Left lung (tissue), 10 donors: ENCODE measurements around the gene SPATA6. TPM values are rescaled to one million over a fixed set of nuclear protein-coding genes. Genes with fewer than 3 reads are reported as not detected.
"Not testable (repeated sequence)": the region's sequence is repeated elsewhere in the genome, so short reads cannot be mapped to it uniquely, and the experiment has no call there.

ENCODE experiments used
- ATAC-seq: fragments of 200-7000 bp; cut with Tn5 transposase; one replicate; pipeline ENCODE4 v1.9.1; 2020; ENCODE audit warnings: moderate library complexity
- DNase-seq, 4 donors: peaks; one replicate each; pipeline ENCODE4 v3.0.0-alpha.2; 2013 to 2020
- H3K27ac ChIP-seq, 2 donors: fragments of 200-600 bp; sonication (generic) in 1 of 2; one replicate each; pipeline versions ENCODE4 v1.5.0 to v1.8.0; 2020 to 2021
- H3K27me3 ChIP-seq, 2 donors: fragments of 200-600 bp; sonication (generic) in 1 of 2; one replicate each; pipeline versions ENCODE4 v1.5.0 to v1.8.0; 2020 to 2021
- H3K36me3 ChIP-seq, 2 donors: fragments of 200-600 bp; sonication (generic) in 1 of 2; one replicate each; pipeline versions ENCODE4 v1.5.0 to v1.8.0; 2020 to 2021
- H3K4me1 ChIP-seq, 2 donors: fragments of 200-600 bp; one replicate each; pipeline ENCODE4 v1.8.0; 2021
- H3K4me3 ChIP-seq, 2 donors: fragments of 200-600 bp; sonication (generic) in 1 of 2; one replicate each; pipeline versions ENCODE4 v1.5.0 to v1.8.0; 2020 to 2021; ENCODE audit warnings: mild to moderate bottlenecking in 1 of 2
- H3K9me3 ChIP-seq, 2 donors: fragments of 200-600 bp; sonication (generic) in 1 of 2; one replicate each; pipeline versions ENCODE4 v1.5.0 to v1.8.0; 2020 to 2021
- CTCF ChIP-seq, 2 donors: fragments of 200-600 bp; sonication (generic) in 1 of 2; IDR thresholded peaks; one replicate each; pipeline versions ENCODE4 v1.5.0 to v1.8.0; 2021; ENCODE audit warnings: antibody characterized with exemption in 2 of 2
- intact Hi-C, 2 donors: fragments of 100-400 bp; cut with DNase I; formaldehyde crosslinking; loops; one replicate each; pipeline versions ENCODE4 v1.11.2 to v1.14.2; 2022
- polyA plus RNA-seq, 6 donors: library from polyadenylated mRNA; unstranded; fragments of 120-200 nt; gene quantifications; one replicate each; pipeline ENCODE4 v1.2.1, GENCODE V29; 2013; ENCODE audit not compliant: insufficient read length in 6 of 6
- total RNA-seq, 2 donors: library from RNA; stranded (reverse); fragmentation: NEBNext Ultra II Directional; extraction: Animal tissue kit (Norgen Biotek cat#: 25700); gene quantifications; one replicate each; pipeline ENCODE4 v1.2.1, GENCODE V29; 2021
- donor health status: DM: no; HTN: yes; CAD: no.
- donor health status: DM: no; HTN: no; CAD: no.

The SPATA6 gene
- total and polyA plus RNA-seq, 8 donors, result 11.9 to 33.9 (median 29.7) TPM

GRCh38 chr1:48439380-48439779, 32.6 kb downstream of the SPATA6 start:
- no peak for ATAC-seq
- DNase-seq, result no peak
- intact Hi-C loops, result no loop called here
- Histone ChIP-seq H3K9me3 (peaks cover 0 to 22% of the 10 kb centered on the region in 2 donors), H3K27ac (no peak overlapping the region), H3K36me3 (peaks cover 0 to 9% of the 10 kb centered on the region in 2 donors), H3K4me1 (no peaks in the 10 kb centered on the region), H3K4me3 (no peak overlapping the region), H3K27me3 (no peaks in the 10 kb centered on the region)
- TF ChIP-seq CTCF (IDR thresholded peaks at IDR 0.05), result no peak

- ATAC-seq, H3K27ac ChIP-seq, H3K36me3 ChIP-seq, DNase-seq, H3K27me3 ChIP-seq, H3K4me3 ChIP-seq, intact Hi-C loops, H3K4me1 ChIP-seq: not testable (repeated sequence)
- H3K9me3 ChIP-seq, result peaks cover 0 to 14% of the 10 kb centered on the region in 2 donors
These were observed 34.6 kb downstream of the SPATA6 start for GRCh38 chr1:48437379-48437778.

GRCh38 chr1:48435312-48436002, 36.5 kb downstream of the SPATA6 start:
- peaks cover 0 to 18% of the 10 kb centered on the region in 2 donors for H3K9me3 ChIP-seq
- DNase-seq, H3K36me3 ChIP-seq, intact Hi-C loops, H3K27ac ChIP-seq, H3K27me3 ChIP-seq, H3K4me1 ChIP-seq, H3K4me3 ChIP-seq, ATAC-seq: not testable (repeated sequence)

GRCh38 chr1:48430832-48431231, 41.2 kb downstream of the SPATA6 start:
- Histone ChIP-seq H3K4me1 (no peaks in the 10 kb centered on the region), H3K36me3 (peaks cover 0 to 7% of the 10 kb centered on the region in 2 donors), H3K4me3 (no peak overlapping the region), H3K27ac (no peak overlapping the region), H3K9me3 (peaks cover 0 to 11% of the 10 kb centered on the region in 2 donors), H3K27me3 (no peaks in the 10 kb centered on the region)
- intact Hi-C loops, result no loop called here
- TF ChIP-seq CTCF (IDR thresholded peaks at IDR 0.05), result no peak
- no peak for DNase-seq
- ATAC-seq, result no peak

GRCh38 chr1:48422009-48422408, 50.0 kb downstream of the SPATA6 start:
- Histone ChIP-seq H3K36me3 (no peaks in the 10 kb centered on the region), H3K27me3 (no peaks in the 10 kb centered on the region), H3K9me3 (no peaks in the 10 kb centered on the region), H3K4me1 (no peaks in the 10 kb centered on the region), H3K27ac (no peak overlapping the region), H3K4me3 (no peak overlapping the region)
- DNase-seq, result no peak
- intact Hi-C loops, result no loop called here
- no peak for TF ChIP-seq CTCF (IDR thresholded peaks at IDR 0.05)
- no peak for ATAC-seq

- no peak for TF ChIP-seq CTCF (IDR thresholded peaks at IDR 0.05)
- no peak overlapping the region for H3K4me3 ChIP-seq
- intact Hi-C loops, result no loop called here
These were observed 53.3 kb downstream of the SPATA6 start for GRCh38 chr1:48418742-48419141.

More at GRCh38 chr1:48418742-48419141, 53.3 kb downstream of the SPATA6 start:
- Histone ChIP-seq H3K27me3 (no peaks in the 10 kb centered on the region), H3K9me3 (no peaks in the 10 kb centered on the region), H3K36me3 (no peaks in the 10 kb centered on the region), H3K4me1 (no peaks in the 10 kb centered on the region), H3K27ac (no peak overlapping the region)
- no peak for DNase-seq
- ATAC-seq, result no peak
